ENCODE measurements around the gene CDH20. TPM values are rescaled to one million over a fixed set of nuclear protein-coding genes. Genes with fewer than 3 reads are reported as not detected.
"Not testable (repeated sequence)": the region's sequence is repeated elsewhere in the genome, so short reads cannot be mapped to it uniquely, and the experiment has no call there.

CDH20 gene
- total RNA-seq, 1 experiment from 2014 or later = not detected

GRCh38 chr18:61364953-61365352 is 31.7 kb downstream of the CDH20 start:
- ChIA-PET POLR2A (interaction anchor here (0.7 kb wide), 1 partner anchor 12 kb away, joined by 6 read pairs; no protein-coding TSS in a partner anchor), CTCF (interaction anchor here (0.6 kb wide), 1 partner anchor 707 kb away, joined by 3 read pairs; no protein-coding TSS in a partner anchor)
- intact Hi-C loops (cut with micrococcal nuclease) = no loop called here
- Mint-ChIP-seq H3K27me3 (ENCODE audit: insufficient read depth, unreplicated experiment) (peaks cover 28% of the 10 kb centered on the region), H3K9me3 (ENCODE audit: unreplicated experiment) (no peaks in the 10 kb centered on the region), H3K4me1 (ENCODE audit: insufficient read depth, unreplicated experiment) (peaks cover 5% of the 10 kb centered on the region), H3K36me3 (ENCODE audit: insufficient read depth, unreplicated experiment) (no peaks in the 10 kb centered on the region), H3K4me3 (ENCODE audit: unreplicated experiment) (no peak overlapping the region), H3K27ac (ENCODE audit: low read depth, unreplicated experiment) (no peak overlapping the region)
- no peak for TF ChIP-seq CTCF (IDR thresholded peaks at IDR 0.05; ENCODE audit: unreplicated experiment)
- DNase-seq (ENCODE audit: unreplicated experiment) = no peak
- BruUV-seq (replicated peaks) = no TSS peak

- BruUV-seq (replicated peaks) = no TSS peak
- Mint-ChIP-seq H3K4me3 (ENCODE audit: unreplicated experiment) (no peak overlapping the region), H3K9me3 (ENCODE audit: unreplicated experiment) (no peaks in the 10 kb centered on the region), H3K27me3 (ENCODE audit: insufficient read depth, unreplicated experiment) (peaks cover 36% of the 10 kb centered on the region), H3K27ac (ENCODE audit: low read depth, unreplicated experiment) (no peak overlapping the region), H3K4me1 (ENCODE audit: insufficient read depth, unreplicated experiment) (no peaks in the 10 kb centered on the region), H3K36me3 (ENCODE audit: insufficient read depth, unreplicated experiment) (no peaks in the 10 kb centered on the region)
- ChIA-PET CTCF (no interaction called here), POLR2A (no interaction called here)
- no peak for TF ChIP-seq CTCF (IDR thresholded peaks at IDR 0.05; ENCODE audit: unreplicated experiment)
- DNase-seq (ENCODE audit: unreplicated experiment) = no peak
- intact Hi-C loops (cut with micrococcal nuclease) = no loop called here
These were observed 34.8 kb downstream of the CDH20 start for GRCh38 chr18:61368001-61368400.

GRCh38 chr18:61369671-61370070 is 36.4 kb downstream of the CDH20 start:
- H3K27me3 Mint-ChIP-seq (ENCODE audit: insufficient read depth, unreplicated experiment) = peaks cover 48% of the 10 kb centered on the region
- intact Hi-C loops (cut with micrococcal nuclease) = loop anchor here (10.0 kb wide), 1 partner anchor 45 kb away; no protein-coding TSS in a partner anchor
- POLR2A ChIA-PET; H3K9me3 Mint-ChIP-seq (ENCODE audit: unreplicated experiment); H3K27ac Mint-ChIP-seq (ENCODE audit: low read depth, unreplicated experiment); H3K4me3 Mint-ChIP-seq (ENCODE audit: unreplicated experiment); CTCF ChIA-PET; H3K4me1 Mint-ChIP-seq (ENCODE audit: insufficient read depth, unreplicated experiment); BruUV-seq (replicated peaks); H3K36me3 Mint-ChIP-seq (ENCODE audit: insufficient read depth, unreplicated experiment); DNase-seq (ENCODE audit: unreplicated experiment): not testable (repeated sequence)

- Mint-ChIP-seq H3K27me3 (ENCODE audit: insufficient read depth, unreplicated experiment) (peaks cover 60% of the 10 kb centered on the region), H3K9me3 (ENCODE audit: unreplicated experiment) (no peaks in the 10 kb centered on the region), H3K4me3 (ENCODE audit: unreplicated experiment) (no peak overlapping the region), H3K36me3 (ENCODE audit: insufficient read depth, unreplicated experiment) (no peaks in the 10 kb centered on the region), H3K27ac (ENCODE audit: low read depth, unreplicated experiment) (no peak overlapping the region), H3K4me1 (ENCODE audit: insufficient read depth, unreplicated experiment) (no peaks in the 10 kb centered on the region)
- ChIA-PET POLR2A (no interaction called here), CTCF (no interaction called here)
- no peak for TF ChIP-seq CTCF (IDR thresholded peaks at IDR 0.05; ENCODE audit: unreplicated experiment)
- no peak for DNase-seq (ENCODE audit: unreplicated experiment)
- BruUV-seq (replicated peaks) = no TSS peak
- intact Hi-C loops (cut with micrococcal nuclease) = loop anchor here (10.0 kb wide), 1 partner anchor 46 kb away; no protein-coding TSS in a partner anchor
These were observed 37.9 kb downstream of the CDH20 start for GRCh38 chr18:61371111-61371510.

GRCh38 chr18:61379827-61380226 is 46.6 kb downstream of the CDH20 start:
- BruUV-seq (replicated peaks) = no TSS peak
- TF ChIP-seq CTCF (IDR thresholded peaks at IDR 0.05; ENCODE audit: unreplicated experiment) = no peak
- CTCF ChIA-PET = interaction anchor here (1.6 kb wide), 1 partner anchor 58 kb away, joined by 4 read pairs; no protein-coding TSS in a partner anchor

More at GRCh38 chr18:61379827-61380226, 46.6 kb downstream of the CDH20 start:
- Mint-ChIP-seq H3K9me3 (ENCODE audit: unreplicated experiment) (no peaks in the 10 kb centered on the region), H3K4me1 (ENCODE audit: insufficient read depth, unreplicated experiment) (no peaks in the 10 kb centered on the region), H3K36me3 (ENCODE audit: insufficient read depth, unreplicated experiment) (no peaks in the 10 kb centered on the region), H3K27ac (ENCODE audit: low read depth, unreplicated experiment) (no peak overlapping the region), H3K4me3 (ENCODE audit: unreplicated experiment) (no peak overlapping the region), H3K27me3 (ENCODE audit: insufficient read depth, unreplicated experiment) (peaks cover 39% of the 10 kb centered on the region)
- POLR2A ChIA-PET = interaction anchor here (0.6 to 0.7 kb wide), 2 partner anchors 15 to 30 kb away, joined by 3 read pairs; no protein-coding TSS in a partner anchor
- DNase-seq (ENCODE audit: unreplicated experiment) = no peak
- intact Hi-C loops (cut with micrococcal nuclease) = loop anchor here (10.0 kb wide), 1 partner anchor 55 kb away; no protein-coding TSS in a partner anchor

All from MCF 10A (cell line).